ENCODE measurements around the gene PTPRK. TPM values are rescaled to one million over a fixed set of nuclear protein-coding genes. Genes with fewer than 3 reads are reported as not detected.
A peak's percentile ranks its signal among the peaks of the same experiment; 100 is the strongest.

Gene PTPRK
- total and polyA plus RNA-seq, 2 of the 13 experiments (the other 11 are each of a cell fraction or from before 2014, with no cell fraction given) = 43.6 to 98.3 TPM

DNA sequence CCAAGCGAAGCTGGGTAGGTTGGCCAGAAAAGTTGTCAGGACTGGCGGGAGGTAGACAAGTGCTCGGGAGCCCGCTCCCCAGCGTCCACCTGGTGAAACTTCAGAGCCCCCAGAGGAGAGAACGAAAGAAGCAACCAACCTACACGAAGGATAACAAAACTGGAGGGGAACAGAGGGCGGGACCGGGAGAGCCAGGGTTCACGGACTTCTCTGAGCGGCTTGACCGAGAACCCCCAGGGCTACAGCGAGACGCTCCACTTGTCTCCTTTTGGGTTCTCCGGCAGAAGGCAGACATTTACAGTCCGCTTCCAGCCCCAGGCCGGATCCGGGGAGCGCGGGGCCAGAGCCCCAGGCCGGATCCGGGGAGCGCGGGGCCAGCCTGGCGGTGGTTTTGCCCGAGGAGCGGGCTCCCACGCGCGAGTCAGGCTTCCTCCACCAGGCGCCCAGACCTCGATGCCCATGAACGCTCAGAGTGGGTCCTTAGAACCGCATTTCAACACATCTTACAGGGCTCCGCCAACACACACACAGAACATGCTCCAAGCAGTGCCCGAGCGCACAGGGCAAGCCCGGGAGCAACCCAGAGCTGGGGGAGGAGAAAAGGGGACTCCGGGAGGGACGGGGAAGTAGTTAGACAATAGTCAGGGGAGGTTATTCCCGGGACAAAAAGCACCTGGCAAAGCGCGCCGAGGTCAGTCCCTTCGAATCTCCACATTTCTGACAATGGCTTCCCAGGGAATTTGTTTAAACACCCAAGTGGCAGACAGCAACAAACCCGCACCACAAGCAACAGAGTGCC, 1.1 kb downstream of the PTPRK start (continued):
- TF ChIP-seq KLF9 (CRISPR knock-in tag; IDR thresholded peaks at IDR 0.05; ENCODE audit: low read depth) (no peak; the same call in 1 of the 2 replicates), ELF4 (CRISPR knock-in tag; IDR thresholded peaks at IDR 0.05; ENCODE audit: borderline replicate concordance) (no peak), KLF11 (CRISPR knock-in tag; IDR thresholded peaks at IDR 0.05) (no peak; the same call in 1 of the 2 replicates), HHEX (CRISPR knock-in tag; IDR thresholded peaks at IDR 0.05) (no peak), MXD4 (CRISPR knock-in tag; IDR thresholded peaks at IDR 0.05) (0 out of 2 replicates have a peak, but pooled peaks have one; percentile 27), JUN (CRISPR knock-in tag; IDR thresholded peaks at IDR 0.05) (no peak), ZNF260 (CRISPR knock-in tag; IDR thresholded peaks at IDR 0.05; ENCODE audit: borderline replicate concordance, low read depth) (no peak), TAF1 (CRISPR knock-in tag; IDR thresholded peaks at IDR 0.05) (peak; percentile 52; the same call in 1 of the 2 replicates), ZNF354B (CRISPR knock-in tag; IDR thresholded peaks at IDR 0.05) (no peak), TCF12 (IDR thresholded peaks at IDR 0.05) (no peak), TCF12 (CRISPR knock-in tag; IDR thresholded peaks at IDR 0.05) (peak; percentile 61; the same call in 1 of the 2 replicates), SYNCRIP (IDR thresholded peaks at IDR 0.05; ENCODE audit: insufficient read depth, low read depth, low read length) (no peak), ZFP62 (CRISPR knock-in tag; IDR thresholded peaks at IDR 0.05) (no peak), TOE1 (CRISPR knock-in tag; IDR thresholded peaks at IDR 0.05) (no peak; the same call in 1 of the 2 replicates)
- TF ChIP-seq, protein P1, sequence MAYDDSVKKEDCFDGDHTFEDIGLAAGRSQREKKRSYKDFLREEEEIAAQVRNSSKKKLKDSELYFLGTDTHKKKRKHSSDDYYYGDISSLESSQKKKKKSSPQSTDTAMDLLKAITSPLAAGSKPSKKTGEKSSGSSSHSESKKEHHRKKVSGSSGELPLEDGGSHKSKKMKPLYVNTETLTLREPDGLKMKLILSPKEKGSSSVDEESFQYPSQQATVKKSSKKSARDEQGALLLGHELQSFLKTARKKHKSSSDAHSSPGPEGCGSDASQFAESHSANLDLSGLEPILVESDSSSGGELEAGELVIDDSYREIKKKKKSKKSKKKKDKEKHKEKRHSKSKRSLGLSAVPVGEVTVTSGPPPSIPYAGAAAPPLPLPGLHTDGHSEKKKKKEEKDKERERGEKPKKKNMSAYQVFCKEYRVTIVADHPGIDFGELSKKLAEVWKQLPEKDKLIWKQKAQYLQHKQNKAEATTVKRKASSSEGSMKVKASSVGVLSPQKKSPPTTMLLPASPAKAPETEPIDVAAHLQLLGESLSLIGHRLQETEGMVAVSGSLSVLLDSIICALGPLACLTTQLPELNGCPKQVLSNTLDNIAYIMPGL (CRISPR knock-in tag; IDR thresholded peaks at IDR 0.05; ENCODE audit: borderline replicate concordance in 1 of 2, low read depth in 1 of 2) = peak; percentile 94 to 95
- TF ChIP-seq, protein P2, sequence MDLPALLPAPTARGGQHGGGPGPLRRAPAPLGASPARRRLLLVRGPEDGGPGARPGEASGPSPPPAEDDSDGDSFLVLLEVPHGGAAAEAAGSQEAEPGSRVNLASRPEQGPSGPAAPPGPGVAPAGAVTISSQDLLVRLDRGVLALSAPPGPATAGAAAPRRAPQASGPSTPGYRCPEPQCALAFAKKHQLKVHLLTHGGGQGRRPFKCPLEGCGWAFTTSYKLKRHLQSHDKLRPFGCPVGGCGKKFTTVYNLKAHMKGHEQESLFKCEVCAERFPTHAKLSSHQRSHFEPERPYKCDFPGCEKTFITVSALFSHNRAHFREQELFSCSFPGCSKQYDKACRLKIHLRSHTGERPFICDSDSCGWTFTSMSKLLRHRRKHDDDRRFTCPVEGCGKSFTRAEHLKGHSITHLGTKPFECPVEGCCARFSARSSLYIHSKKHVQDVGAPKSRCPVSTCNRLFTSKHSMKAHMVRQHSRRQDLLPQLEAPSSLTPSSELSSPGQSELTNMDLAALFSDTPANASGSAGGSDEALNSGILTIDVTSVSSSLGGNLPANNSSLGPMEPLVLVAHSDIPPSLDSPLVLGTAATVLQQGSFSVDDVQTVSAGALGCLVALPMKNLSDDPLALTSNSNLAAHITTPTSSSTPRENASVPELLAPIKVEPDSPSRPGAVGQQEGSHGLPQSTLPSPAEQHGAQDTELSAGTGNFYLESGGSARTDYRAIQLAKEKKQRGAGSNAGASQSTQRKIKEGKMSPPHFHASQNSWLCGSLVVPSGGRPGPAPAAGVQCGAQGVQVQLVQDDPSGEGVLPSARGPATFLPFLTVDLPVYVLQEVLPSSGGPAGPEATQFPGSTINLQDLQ (CRISPR knock-in tag; IDR thresholded peaks at IDR 0.05) = no peak
- TF ChIP-seq, protein P3, sequence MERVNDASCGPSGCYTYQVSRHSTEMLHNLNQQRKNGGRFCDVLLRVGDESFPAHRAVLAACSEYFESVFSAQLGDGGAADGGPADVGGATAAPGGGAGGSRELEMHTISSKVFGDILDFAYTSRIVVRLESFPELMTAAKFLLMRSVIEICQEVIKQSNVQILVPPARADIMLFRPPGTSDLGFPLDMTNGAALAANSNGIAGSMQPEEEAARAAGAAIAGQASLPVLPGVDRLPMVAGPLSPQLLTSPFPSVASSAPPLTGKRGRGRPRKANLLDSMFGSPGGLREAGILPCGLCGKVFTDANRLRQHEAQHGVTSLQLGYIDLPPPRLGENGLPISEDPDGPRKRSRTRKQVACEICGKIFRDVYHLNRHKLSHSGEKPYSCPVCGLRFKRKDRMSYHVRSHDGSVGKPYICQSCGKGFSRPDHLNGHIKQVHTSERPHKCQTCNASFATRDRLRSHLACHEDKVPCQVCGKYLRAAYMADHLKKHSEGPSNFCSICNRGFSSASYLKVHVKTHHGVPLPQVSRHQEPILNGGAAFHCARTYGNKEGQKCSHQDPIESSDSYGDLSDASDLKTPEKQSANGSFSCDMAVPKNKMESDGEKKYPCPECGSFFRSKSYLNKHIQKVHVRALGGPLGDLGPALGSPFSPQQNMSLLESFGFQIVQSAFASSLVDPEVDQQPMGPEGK (CRISPR knock-in tag; IDR thresholded peaks at IDR 0.05) = peak; percentile 77
- TF ChIP-seq, protein P4, sequence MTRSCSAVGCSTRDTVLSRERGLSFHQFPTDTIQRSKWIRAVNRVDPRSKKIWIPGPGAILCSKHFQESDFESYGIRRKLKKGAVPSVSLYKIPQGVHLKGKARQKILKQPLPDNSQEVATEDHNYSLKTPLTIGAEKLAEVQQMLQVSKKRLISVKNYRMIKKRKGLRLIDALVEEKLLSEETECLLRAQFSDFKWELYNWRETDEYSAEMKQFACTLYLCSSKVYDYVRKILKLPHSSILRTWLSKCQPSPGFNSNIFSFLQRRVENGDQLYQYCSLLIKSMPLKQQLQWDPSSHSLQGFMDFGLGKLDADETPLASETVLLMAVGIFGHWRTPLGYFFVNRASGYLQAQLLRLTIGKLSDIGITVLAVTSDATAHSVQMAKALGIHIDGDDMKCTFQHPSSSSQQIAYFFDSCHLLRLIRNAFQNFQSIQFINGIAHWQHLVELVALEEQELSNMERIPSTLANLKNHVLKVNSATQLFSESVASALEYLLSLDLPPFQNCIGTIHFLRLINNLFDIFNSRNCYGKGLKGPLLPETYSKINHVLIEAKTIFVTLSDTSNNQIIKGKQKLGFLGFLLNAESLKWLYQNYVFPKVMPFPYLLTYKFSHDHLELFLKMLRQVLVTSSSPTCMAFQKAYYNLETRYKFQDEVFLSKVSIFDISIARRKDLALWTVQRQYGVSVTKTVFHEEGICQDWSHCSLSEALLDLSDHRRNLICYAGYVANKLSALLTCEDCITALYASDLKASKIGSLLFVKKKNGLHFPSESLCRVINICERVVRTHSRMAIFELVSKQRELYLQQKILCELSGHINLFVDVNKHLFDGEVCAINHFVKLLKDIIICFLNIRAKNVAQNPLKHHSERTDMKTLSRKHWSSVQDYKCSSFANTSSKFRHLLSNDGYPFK (CRISPR knock-in tag; IDR thresholded peaks at IDR 0.05; ENCODE audit: borderline replicate concordance) = no peak
- TF ChIP-seq, protein P5, sequence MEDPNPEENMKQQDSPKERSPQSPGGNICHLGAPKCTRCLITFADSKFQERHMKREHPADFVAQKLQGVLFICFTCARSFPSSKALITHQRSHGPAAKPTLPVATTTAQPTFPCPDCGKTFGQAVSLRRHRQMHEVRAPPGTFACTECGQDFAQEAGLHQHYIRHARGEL (CRISPR knock-in tag; IDR thresholded peaks at IDR 0.05) = 0 out of 2 replicates have a peak, but pooled peaks have one; percentile 4

All from HepG2 (cell line).